Measurements from ENCODE around the gene PRR23A. TPM values are rescaled to one million over a fixed set of nuclear protein-coding genes. Genes with fewer than 3 reads are reported as not detected.
"Not testable (repeated sequence)": the region's sequence is repeated elsewhere in the genome, so short reads cannot be mapped to it uniquely, and the experiment has no call there.

The PRR23A gene
- not detected for polyA plus RNA-seq (ENCODE audit: insufficient read length in 4 of 4)

DNA sequence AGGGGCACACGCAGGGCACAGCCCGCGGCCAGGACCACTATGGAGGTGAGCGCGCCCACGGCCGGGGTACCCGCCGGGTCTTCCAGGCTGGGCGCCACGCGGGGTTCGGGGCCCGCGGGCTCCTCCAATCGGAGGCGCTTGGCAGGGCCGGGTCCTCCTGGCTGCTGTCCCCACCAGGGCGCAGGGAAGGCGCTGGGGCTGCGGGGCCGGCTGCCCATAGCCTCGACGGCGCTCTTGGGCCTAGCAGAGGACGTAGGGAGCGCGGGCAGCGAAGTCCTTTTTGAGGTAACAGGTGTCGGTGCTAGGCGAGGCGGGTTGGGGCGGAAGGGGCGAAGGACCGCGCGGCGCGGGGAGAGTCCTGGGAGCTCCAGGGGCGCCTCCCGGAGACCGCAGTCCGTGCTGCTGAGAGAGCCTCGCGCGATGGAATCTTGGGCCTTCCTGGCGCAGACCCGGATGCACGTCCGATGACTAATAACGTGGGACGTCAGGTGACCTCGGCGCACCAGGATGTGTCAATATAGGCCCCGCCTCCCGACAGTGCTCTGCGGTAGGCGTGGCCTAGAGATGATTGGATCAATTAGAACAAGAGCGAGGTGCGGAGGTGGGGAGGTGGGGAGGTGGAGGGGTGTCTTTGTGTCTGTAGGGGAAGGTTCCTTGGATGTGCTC is at the start of gene PRR23A:
Gene PRR23A, minus strand, starts transcription at position 218 of the 666 bp plus-strand sequence. Its CDS starts 0 bp downstream, at position 218.
- no peak for DNase-seq (ENCODE audit: low read depth in 4 of 4, low spot score in 3 of 4)

DNA sequence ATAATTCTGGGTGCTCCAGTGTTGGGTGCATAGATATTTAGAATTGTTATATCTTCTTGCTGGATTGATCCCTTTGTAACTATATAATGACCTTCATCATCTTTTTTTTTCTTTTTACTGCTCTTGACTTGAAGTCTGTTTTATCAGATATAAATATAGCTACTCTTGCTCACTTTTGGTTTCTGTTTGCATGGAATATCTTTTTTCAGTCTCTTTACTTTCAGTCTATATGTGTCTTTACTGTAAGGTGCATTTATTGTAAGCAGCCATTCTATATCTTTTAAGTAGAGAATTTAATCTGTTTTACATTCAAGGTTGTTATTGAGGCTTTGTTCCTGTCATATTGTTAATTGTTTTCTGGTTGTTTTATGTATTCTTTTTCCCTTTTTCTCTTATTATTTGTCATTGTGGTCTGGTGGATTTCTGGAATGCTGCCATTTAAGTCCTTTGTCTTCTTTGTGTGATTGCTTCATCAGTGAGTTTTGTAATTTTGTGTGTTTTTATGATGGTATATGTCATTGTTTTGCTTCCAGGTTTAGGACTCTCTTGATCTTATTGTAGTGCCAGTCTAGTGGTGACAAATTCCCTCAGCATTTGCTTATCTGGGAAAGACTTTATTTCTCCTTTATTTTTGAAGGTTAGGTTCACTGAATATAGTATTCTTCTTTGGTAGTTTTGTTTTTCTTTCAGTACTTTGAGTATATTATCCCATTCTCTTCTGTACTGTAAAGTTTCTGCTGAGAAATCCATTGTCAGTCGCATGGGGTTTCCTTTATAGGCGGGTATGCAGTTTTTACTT is 46.9 kb upstream of the PRR23A start:
- no peak for DNase-seq (ENCODE audit: low read depth in 4 of 4, low spot score in 3 of 4)

DNA sequence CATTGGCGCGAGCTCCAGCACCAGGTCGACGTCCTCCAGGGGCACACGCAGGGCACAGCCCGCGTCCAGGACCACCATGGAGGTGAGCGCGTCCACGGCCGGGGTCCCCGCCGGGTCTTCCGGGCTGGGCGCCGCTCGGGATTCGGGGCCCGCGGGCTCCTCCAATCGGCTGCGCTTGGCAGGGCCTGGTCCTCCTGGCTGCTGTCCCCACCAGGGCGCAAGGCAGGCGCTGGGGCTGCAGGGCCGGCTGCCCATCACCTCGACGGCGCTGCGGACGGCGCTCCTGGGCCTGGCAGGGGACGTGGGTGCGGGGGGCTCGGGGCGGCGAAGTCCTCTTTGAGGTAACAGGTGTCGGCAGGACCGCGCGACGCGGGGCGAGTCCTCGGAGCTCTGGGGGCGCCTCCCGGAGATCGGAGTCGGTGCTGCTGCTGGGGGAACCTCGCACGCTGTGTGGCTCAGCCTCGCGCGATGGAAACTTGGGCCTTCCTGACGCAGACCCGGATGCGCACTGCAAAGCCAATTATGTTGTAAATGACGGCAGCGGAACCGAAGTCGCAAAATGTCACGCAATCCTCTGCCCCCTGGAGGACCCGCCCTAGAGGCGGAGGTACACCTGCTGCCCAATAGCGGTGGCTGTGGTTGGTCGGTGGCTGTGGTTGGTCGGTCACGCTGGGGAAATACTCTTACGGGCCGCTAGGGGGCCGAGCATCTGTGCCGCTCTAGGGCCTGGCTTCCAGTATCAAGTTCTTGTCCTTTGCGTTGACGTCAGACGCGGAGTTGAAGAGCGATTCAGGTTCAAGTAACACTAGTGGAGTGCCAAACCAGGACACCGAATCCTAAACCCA is 38.5 kb upstream of the PRR23A start, which contains the start of gene PRR23C:
Gene PRR23C, minus strand, starts transcription at position 527 of the 845 bp plus-strand sequence. Its CDS starts 272 bp downstream, at position 255.
- no peak for DNase-seq (ENCODE audit: low read depth in 4 of 4, low spot score in 3 of 4)

DNA sequence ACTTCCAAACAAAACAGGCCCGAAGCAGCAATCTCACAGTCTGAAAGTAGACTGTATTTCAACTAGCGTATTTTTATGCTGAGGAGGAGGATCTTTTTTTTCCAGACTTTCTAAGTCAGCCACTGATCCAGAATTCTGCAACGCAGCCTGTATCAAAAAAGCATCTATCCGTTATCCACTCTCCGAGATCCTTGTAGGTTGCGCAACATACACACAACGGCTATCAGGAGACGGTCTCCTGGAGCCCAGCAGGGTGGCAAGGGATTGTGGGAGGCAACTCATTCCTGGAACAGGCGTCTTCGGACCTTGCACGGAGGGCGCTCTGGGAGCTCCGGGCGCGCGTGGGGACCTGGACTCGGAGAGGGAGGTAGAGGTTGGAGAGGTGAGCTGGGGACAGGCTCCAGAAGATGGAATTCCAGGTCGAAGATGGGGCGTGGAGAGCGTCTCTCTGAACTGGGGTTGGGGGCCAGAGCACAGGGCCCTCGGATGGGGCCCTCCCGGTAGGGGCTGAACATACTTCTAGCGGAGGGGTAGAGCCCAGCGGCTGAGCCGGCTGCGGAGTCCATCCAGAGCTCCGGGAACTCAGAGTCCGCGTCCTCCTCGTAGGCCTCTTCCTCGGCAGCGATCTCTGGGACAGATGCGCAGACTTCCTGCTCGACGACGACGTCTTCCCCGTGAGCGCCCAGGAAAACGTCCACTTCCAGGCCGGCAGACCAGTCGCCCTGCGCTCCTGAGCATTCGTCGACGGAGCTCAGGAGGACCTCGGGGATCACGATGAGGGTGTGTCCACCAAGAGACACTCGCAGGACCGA is 37.7 kb upstream of the PRR23A start:
- DNase-seq (ENCODE audit: low read depth in 4 of 4, low spot score in 3 of 4) = no peak

DNA sequence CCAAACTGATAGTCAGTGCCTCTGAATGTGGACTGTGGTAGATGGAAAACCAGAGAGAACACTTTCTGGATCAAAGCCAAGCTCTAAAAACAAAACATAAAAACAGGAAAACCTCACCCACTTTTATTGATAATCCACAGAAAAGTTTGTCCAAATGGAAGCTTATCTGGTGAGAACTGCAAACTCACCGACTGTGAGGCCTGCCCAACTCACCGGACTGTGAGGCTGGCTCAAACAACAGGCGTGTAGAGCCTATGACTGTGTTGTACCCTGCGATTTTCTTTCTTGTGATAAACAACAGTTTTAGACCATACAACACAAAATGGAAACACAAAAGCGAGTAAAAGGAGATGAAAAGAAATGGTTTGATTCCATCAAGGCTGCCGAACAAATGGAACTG is 31.4 kb upstream of the PRR23A start:
- DNase-seq (ENCODE audit: low read depth in 4 of 4, low spot score in 3 of 4) = no peak

DNA sequence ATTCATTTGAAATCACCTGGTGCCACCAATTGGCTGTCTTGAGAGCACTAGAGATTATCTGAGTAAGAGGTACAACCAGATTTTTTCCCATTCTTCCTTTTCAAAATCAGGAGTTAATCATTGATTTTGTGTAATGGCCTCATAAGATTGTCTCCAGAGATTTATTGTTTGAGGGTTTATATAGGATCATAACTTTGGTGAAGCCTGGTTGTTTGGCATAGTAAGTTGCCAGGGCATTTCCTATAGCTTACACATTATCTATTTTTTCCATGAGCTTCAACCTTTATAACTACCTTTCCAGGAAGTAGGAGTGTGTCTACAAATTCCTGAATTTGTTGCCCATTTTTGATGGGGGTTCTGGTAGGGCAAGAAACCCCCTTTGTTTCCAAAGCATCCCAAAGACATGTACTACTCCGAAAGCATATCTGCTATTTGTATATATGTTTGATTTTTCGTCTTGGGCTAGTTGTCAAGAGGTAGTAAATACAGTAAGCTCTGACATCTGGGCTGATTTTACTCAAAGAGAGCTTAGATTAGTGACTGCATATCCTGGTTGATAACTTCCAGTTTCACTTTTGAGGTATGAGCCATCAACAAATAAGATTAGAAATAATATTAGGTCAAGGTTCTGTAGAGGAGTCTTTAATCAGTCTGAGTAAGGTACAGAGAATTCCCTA is 26.4 kb upstream of the PRR23A start:
- DNase-seq (ENCODE audit: low read depth in 4 of 4, low spot score in 3 of 4) = no peak

DNA sequence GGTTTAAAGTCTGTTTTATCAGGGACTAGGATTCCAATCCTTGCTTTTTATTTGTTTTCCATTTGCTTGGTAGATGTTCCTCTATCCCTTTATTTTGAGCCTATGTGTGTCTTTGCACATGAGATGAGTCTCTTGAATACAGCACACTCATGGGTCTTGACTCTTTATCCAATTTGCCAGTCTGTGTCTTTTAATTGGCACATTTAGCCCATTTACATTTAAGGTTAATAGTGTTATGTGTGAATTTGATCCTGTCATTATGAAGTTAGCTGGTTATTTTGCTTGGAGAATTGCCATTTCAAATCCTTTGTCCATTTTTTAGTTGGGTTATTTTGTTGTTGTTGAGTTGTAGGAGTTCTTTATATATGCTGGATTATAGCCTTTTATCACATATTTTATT is 24.5 kb upstream of the PRR23A start:
- DNase-seq (ENCODE audit: low read depth in 4 of 4, low spot score in 3 of 4) = not testable (repeated sequence)

DNA sequence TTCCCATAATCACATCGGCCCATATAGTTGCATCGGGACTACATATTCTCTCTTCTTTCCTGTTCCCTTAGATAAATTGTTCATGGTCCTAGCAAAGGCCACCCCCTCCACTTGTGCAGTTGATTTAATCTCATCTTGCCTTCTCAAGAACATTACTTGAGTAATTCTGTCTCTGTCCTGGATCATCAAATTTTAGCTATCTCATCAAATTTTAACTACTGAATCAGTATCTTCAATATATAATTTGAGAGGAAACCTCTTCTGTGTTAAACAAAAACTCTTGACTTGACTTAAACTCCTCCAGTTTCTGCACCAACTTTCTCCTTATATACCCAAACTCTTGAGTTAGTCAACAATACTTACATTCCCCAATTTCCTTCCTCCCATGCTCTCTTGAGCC is 18.9 kb upstream of the PRR23A start:
- no peak for DNase-seq (ENCODE audit: low read depth in 4 of 4, low spot score in 3 of 4)

DNA sequence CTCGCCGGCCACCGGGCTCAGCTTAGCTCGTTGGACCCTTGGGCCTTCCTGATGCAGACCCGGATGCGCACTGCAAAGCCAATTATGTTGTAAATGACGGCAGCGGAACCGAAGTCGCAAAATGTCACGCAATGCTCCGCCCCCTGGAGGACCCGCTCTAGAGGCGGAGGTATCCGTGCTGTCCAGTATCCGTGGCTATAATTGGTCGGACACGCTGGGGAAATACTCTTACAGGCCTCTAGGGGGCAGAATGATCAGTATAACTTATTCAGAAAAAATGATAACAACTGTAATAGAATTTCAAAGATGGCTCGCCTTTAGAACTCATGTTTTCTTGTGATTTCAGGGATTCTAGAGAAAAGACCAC is 14.8 kb upstream of the PRR23A start, which contains the start of gene PRR23B:
Gene PRR23B, minus strand, starts transcription at position 59 of the 367 bp plus-strand sequence. CDS start 265 bp downstream, outside the sequence.
- DNase-seq (ENCODE audit: low read depth in 4 of 4, low spot score in 3 of 4) = no peak

DNA sequence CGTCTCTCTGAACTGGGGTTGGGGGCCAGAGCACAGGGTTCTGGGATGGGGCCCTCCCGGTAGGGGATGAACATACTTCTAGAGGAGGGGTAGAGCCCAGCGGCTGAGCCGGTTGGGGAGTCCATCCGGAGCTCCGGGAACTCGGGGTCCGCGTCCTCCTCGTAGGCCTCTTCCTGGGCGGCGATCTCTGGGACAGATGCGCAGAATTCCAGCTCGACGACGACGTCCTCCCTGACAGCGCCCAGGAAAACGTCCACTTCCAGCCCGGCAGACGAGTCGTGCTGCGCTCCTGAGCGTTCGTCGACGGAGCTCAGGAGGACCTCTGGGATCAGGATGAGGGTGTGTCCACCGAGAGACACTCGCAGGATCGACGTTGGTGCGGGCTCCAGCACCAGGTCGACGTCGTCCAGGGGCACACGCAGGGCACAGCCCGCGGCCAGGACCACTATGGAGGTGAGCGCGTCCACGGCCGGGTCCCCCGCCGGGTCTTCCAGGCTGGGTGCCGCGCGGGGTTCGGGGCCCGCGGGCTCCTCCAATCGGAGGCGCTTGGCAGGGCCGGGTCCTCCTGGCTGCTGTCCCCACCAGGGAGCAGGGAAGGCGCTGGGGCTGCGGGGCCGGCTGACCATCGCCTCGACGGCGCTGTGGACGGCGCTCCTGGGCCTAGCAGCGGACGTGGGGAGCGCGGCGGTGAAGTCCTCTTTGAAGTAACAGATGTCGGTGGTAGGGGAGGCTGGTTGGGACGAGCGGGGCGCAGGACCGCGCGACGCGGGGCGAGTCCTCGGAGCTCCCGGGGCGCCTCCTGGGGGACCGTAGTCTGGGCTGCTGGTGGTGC is 14.2 kb upstream of the PRR23A start:
- no peak for DNase-seq (ENCODE audit: low read depth in 4 of 4, low spot score in 3 of 4)

DNA sequence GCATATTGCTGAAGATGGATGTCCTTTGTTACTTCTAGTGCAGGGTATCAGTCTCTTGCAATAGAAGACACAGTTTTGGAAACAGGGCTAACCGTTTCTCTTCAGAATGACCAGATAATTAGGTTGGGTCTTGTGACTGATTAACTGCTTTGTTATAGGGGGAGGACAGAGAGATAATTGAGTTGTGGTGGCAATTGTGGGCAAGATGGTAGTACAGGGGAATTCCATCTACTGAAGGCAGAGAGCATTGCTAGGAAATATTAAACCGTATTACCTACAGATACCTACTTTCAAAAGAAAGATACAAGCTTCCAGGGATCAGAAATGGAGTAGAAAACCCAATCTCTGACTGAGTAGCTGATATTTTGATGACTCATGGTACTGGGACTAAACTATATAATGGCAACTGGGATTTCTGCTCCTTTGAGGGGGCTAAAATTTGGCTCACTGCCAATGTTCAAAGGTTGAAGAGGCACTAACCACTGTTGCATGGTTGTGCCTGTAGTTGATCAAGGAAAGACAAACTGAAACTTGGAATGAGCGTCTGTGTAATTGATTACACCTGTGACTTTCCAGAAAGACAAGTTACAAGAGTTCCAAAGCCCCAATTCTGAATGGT is 10.5 kb upstream of the PRR23A start:
- no peak for DNase-seq (ENCODE audit: low read depth in 4 of 4, low spot score in 3 of 4)

DNA sequence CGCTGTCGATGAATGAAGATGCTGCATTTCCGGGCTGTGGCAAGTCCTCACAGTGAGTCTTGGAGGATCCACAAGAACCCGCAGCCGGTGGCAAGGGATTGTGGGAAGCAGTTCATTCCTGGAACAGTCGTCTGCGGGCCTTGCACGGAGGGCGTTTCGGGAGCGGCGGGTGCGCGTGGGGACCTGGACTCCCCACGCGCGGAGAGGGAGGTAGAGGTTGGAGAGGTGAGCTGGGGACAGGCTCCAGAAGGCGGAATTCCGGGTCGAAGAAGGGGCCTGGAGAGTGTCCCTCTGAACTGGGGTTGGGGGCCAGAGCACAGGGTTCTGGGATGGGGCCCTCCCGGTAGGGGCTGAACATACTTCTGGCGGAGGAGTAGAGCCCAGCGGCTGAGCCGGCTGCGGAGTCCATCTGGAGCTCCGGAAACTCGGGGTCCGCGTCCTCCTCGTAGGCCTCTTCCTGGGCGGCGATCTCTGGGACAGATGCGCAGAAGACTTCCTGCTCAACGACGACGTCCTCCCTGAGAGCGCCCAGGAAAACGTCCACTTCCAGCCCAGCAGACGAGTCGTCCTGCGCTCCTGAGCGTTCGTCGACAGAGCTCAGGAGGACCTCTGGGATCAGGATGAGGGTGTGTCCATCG is 593 bp downstream of the PRR23A start:
- DNase-seq (ENCODE audit: low read depth in 4 of 4, low spot score in 3 of 4) = no peak

DNA sequence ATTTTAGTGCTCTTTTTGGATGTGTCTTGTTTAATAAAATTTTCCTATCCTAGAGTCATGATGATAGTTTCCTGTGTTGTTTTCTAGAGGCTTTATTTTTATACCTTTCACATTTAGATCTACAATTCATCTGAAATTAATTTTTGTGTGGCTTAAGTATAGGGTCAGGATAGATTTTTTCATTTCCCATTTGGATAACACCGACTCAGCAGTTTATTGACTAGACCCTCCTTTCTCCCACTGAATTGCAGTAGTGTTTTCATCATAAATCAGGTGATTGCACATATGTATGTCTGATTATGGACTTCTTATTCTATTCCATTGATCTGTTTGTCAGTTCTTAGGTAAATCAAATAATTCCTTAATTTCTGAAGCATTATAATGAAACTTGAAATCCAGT is 10.4 kb downstream of the PRR23A start:
- no peak for DNase-seq (ENCODE audit: low read depth in 4 of 4, low spot score in 3 of 4)

DNA sequence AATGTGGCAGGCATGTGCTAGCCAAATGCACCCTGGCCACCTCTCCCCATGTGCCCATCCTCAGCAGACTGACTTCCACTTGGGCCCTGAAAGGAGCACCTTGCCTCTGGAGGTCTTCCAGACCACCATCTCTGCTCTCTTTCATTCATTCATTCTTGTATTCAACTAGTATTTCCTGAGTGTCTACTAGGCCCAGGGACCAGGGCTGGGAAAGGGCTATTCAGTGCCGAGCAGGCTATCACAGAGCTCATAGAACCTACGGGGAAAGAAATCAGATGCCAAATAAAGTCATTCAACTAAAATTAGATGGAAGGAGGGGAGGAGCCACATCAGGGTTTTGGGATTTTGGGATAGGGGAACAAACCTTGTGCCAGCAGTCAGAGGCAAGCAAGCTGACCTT is 18.9 kb downstream of the PRR23A start:
- DNase-seq (ENCODE audit: low read depth in 4 of 4, low spot score in 3 of 4) = no peak

DNA sequence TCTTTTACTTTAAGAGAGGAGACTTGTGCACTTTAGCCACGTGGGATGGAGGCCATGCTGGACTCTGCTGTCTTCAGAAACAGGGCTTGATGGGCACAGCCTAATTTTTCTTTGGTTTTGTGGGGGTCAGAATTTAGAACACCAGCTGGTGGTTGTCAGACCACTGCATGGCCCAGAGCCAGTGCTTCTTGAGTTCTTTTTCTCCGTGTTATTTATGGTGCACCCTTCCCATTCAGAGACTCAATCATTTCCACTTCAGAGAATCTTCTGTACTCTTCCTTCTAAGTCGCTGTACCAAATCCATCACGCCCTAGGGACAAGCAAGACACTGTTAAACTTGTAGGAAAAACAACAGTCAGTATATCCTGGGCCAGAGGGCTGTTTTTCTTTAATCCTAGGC is 20.1 kb downstream of the PRR23A start:
- no peak for DNase-seq (ENCODE audit: low read depth in 4 of 4, low spot score in 3 of 4)

DNA sequence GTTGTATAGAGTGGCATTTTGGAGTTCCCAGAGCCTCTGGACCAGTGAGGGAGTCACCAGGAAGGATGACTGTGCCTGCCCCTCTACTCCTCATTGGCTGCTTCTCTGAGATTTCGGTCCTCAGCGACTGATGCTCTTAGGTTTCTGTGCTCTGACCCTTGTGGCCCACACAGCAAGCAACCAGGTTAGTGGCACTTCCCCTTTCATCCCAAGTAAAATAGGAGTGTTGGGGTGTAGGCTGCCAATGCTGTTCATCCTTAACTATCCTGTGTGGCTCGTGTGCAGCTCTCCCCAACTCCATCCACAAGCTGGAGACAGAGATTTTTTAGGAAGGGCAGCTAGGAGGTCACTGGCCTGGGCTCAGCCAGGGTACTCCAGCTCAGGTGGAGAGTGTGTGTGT is 21.3 kb downstream of the PRR23A start:
- DNase-seq (ENCODE audit: low read depth in 4 of 4, low spot score in 3 of 4) = no peak

DNA sequence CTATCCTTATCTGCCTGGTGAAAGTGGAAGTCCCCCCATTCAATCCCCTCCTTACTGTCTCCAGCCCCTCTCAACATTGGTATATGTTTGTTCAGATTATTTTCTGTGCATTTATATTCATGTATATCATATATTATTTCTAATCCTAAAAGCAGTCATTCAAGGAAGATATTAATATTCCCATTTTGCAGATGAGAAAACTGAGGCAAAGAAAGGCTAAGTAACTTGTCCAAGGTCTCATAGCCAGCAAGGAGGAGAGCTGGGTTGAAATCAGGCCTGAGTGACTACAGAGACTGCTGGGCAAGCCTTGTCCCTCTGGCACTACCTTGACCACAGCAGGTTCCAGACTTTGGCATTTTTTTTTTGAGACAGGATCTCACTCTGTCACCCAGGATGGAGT is 30.0 kb downstream of the PRR23A start:
- DNase-seq (ENCODE audit: low read depth in 4 of 4, low spot score in 3 of 4) = no peak

DNA sequence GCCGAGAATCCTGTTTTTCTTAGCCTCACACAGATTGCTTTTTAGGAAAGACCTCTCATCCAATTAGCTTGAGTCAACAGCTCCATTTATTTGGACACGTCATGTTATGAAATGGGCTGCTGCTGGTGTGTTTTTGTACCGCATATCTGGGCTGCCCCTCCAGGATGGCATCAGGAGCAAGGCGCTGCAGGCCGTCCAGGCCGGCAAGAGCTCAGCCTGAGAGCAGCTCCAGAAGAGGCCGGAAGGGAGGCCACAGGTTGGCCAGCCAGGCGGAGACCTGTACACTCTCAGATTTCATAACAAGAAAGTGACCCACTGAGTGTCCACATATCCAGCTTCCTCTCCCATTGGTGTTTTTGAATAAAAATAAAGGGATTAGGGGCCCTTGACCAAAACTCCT is 30.7 kb downstream of the PRR23A start:
- DNase-seq (ENCODE audit: low read depth in 4 of 4, low spot score in 3 of 4) = no peak
